ENCODE data around the gene APOO.

The APOO gene

DNA sequence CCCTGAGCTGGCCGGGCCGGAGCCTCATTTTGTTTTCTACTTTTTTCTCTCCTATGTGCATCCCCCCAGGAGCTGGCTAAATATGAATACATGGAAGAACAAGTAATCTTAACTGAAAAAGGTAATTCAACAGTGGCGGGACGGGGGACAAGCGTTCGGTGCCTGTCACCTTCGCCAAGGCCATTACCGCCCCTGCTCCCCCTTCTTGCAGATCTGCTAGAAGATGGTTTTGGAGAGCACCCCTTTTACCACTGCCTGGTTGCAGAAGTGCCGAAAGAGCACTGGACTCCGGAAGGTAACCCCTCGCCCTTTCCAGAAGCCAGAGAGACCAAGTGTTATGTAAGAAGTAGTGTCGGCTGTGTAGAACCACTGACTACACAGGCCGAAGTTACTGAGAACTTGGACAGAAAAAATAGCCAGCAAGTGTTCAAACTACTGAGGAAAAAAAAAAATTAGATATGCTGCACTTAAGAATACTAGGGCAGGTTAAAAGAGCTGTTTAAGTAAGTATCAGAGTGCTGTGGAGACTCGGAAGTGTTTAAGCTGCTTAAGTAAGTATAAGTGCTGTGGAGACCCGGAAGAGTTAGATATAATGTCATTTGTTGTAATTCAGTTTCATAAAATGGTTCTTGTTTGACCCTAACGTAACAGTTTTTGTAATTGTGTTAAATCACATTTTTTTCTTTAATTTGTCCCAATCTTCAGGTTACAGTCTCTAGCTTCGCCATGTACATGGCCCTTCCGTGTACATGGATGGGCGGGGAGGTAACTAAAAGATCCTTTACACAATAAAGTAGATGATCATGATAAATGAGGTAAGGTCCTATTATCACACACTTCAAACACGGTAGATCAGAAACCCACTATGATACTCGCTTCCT, 123.9 kb downstream of the APOO start:
- peak overlapping the region; percentile 89 to 93 for H3K9ac ChIP-seq (ENCODE audit: low read depth in 1 of 2, low read length in 2 of 2)
- H3K27ac ChIP-seq (ENCODE audit: low read depth in 2 of 2, low read length in 2 of 2), result peak overlapping the region; percentile 89 to 93
- no peaks in the 10 kb centered on the region for H3K9me3 ChIP-seq (ENCODE audit: control insufficient read depth in 2 of 2, low read length in 2 of 2)
- no peaks in the 10 kb centered on the region for H3K27me3 ChIP-seq (ENCODE audit: control insufficient read depth in 2 of 2, insufficient read depth in 2 of 2, low read length in 2 of 2)
- H3K4me1 ChIP-seq (ENCODE audit: control insufficient read depth in 2 of 2, insufficient read depth in 2 of 2, low read length in 2 of 2), result peaks cover 2 to 9% of the 10 kb centered on the region in 2 donors
- peak overlapping the region; percentile 82 to 89 for H3K4me3 ChIP-seq (ENCODE audit: low read length in 2 of 2)
- peaks cover 0 to 12% of the 10 kb centered on the region in 2 donors for H3K36me3 ChIP-seq (ENCODE audit: control insufficient read depth in 2 of 2, insufficient read depth in 2 of 2, low read length in 2 of 2)
